Spleen (tissue), 7 donors: ENCODE data around the gene MRGPRD.

Experiments used
- CTCF ChIP-seq, 11 experiments: fragments of 200-600 bp in 7 of 11; fragments of 450-650 bp in 4 of 11; sonication (generic) in 4 of 11; IDR thresholded peaks in 8 of 11; conservative IDR thresholded peaks in 3 of 11; 1 replicate in 7 of 11; 2 replicates in 4 of 11; pipeline versions ENCODE4 v1.4.0 to v1.8.0; 2016 to 2021; ENCODE audit warnings: antibody characterized with exemption in 11 of 11, inconsistent platforms in 4 of 11, mild to moderate bottlenecking in 1 of 11
- POLR2A ChIP-seq, 3 donors: fragments of 450-650 bp; IDR thresholded peaks; one replicate each; pipeline ENCODE4 v1.5.1; 2017; ENCODE audit warnings: antibody characterized with exemption in 3 of 3, mild to moderate bottlenecking in 1 of 3
- POLR2AphosphoS5 ChIP-seq, 3 donors: sonication (generic); formaldehyde crosslinking; IDR thresholded peaks; one replicate each; pipeline ENCODE4 v1.5.1; 2017; ENCODE audit warnings: antibody characterized with exemption in 3 of 3
- donor health status: DM: no; HTN: no; CAD: no; lungs with moderate emphysema.
- donor health status: DM: no; HTN: no; CAD: no.
- donor health status: DM: no; HTN: no; CAD: no.

GRCh38 chr11:69004411-69005182, 23.8 kb upstream of the MRGPRD start:
- TF ChIP-seq CTCF (IDR thresholded peaks at IDR 0.05 in 8 of 11, conservative IDR thresholded peaks at IDR 0.05 in 3 of 11) (no peak), POLR2A (IDR thresholded peaks at IDR 0.05) (no peak), POLR2AphosphoS5 (IDR thresholded peaks at IDR 0.05) (no peak)
